SK-N-SH treated with all-trans-retinoic acid at 6 μM for 48 hours (cell line): ENCODE measurements around the gene F7.

ENCODE experiments used
- ATAC-seq: fragments of 200-7000 bp; cut with Tn5 transposase; 3 replicates; pipeline ENCODE4 v1.9.1; 2020; ENCODE audit warnings: mild to moderate bottlenecking, moderate library complexity
- ARNTL ChIP-seq: fragments of 450-650 bp; formaldehyde crosslinking; IDR thresholded peaks from 2 replicates; pipeline ENCODE4 v1.5.0; 2020; ENCODE audit warnings: low read depth, mild to moderate bottlenecking, moderate library complexity, borderline replicate concordance
- ESRRG ChIP-seq: fragments of 250-450 bp; sonication (Bioruptor Pico); IDR thresholded peaks from 2 replicates; pipeline ENCODE4 v1.6.1; 2021; ENCODE audit warnings: mild to moderate bottlenecking
- OSR1 ChIP-seq: fragments of 250-450 bp; sonication (Bioruptor Pico); IDR thresholded peaks from 2 replicates; pipeline ENCODE4 v1.8.0; 2022; ENCODE audit warnings: moderate library complexity, mild to moderate bottlenecking, inconsistent platforms
- PPARA ChIP-seq: fragments of 250-450 bp; sonication (Bioruptor Pico); IDR thresholded peaks from 2 replicates; pipeline ENCODE4 v1.5.0; 2020; ENCODE audit warnings: mild to moderate bottlenecking, borderline replicate concordance
- SNAI2 ChIP-seq: fragments of 250-450 bp; sonication (Bioruptor Pico); IDR thresholded peaks from 2 replicates; pipeline ENCODE4 v1.5.0; 2020; ENCODE audit warnings: mild to moderate bottlenecking, moderate library complexity
- TCF4 ChIP-seq: fragments of 250-450 bp; sonication (Bioruptor Pico); IDR thresholded peaks from 2 replicates; pipeline ENCODE4 v1.8.0; 2021; ENCODE audit warnings: mild to moderate bottlenecking, moderate library complexity, borderline replicate concordance
- TOX ChIP-seq: fragments of 250-450 bp; sonication (Bioruptor Pico); IDR thresholded peaks from 2 replicates; pipeline ENCODE4 v1.8.0; 2021; ENCODE audit warnings: mild to moderate bottlenecking, moderate library complexity, borderline replicate concordance
- ZC3H10 ChIP-seq: fragments of 250-450 bp; sonication (Bioruptor Pico); IDR thresholded peaks from 2 replicates; pipeline ENCODE4 v1.5.1; 2021; ENCODE audit warnings: mild to moderate bottlenecking, moderate library complexity
- ZFP3 ChIP-seq: fragments of 250-450 bp; sonication (Bioruptor Pico); IDR thresholded peaks from 2 replicates; pipeline ENCODE4 v1.5.0; 2020; ENCODE audit warnings: mild to moderate bottlenecking, moderate library complexity
- ZFP30 ChIP-seq: fragments of 450-650 bp; formaldehyde crosslinking; IDR thresholded peaks from 2 replicates; pipeline ENCODE4 v1.5.0; 2022; ENCODE audit warnings: mild to moderate bottlenecking, moderate library complexity
- ZNF565 ChIP-seq: fragments of 450-650 bp; formaldehyde crosslinking; conservative IDR thresholded peaks from 2 replicates; pipeline ENCODE4 v1.5.0; 2020; ENCODE audit warnings: low read depth, mild to moderate bottlenecking, moderate library complexity
- ZNF8 ChIP-seq: fragments of 450-650 bp; formaldehyde crosslinking; IDR thresholded peaks from 2 replicates; pipeline ENCODE4 v1.5.0; 2020; ENCODE audit warnings: mild to moderate bottlenecking, moderate library complexity
- TF ChIP-seq, protein P1 (sequence below): fragments of 250-450 bp; sonication (Bioruptor Pico); IDR thresholded peaks from 2 replicates; pipeline ENCODE4 v1.8.0; 2020; ENCODE audit warnings: mild to moderate bottlenecking, moderate library complexity, borderline replicate concordance
- TF ChIP-seq, protein P2 (sequence below): fragments of 250-450 bp; sonication (Bioruptor Pico); IDR thresholded peaks from 2 replicates; pipeline ENCODE4 v1.5.1; 2021; ENCODE audit warnings: mild to moderate bottlenecking, moderate library complexity
- TF ChIP-seq, protein P3 (sequence below): fragments of 250-450 bp; sonication (Bioruptor Pico); IDR thresholded peaks from 2 replicates; pipeline ENCODE4 v1.5.0; 2020; ENCODE audit warnings: mild to moderate bottlenecking, moderate library complexity
- TF ChIP-seq, protein P4 (sequence below): fragments of 250-450 bp; sonication (Bioruptor Pico); IDR thresholded peaks from 2 replicates; pipeline ENCODE4 v1.5.1; 2020; ENCODE audit warnings: low read depth, mild to moderate bottlenecking, moderate library complexity
- TF ChIP-seq, protein P5 (sequence below): fragments of 250-450 bp; sonication (Bioruptor Pico); IDR thresholded peaks from 2 replicates; pipeline ENCODE4 v1.8.0; 2021; ENCODE audit warnings: low read depth, mild to moderate bottlenecking, moderate library complexity, borderline replicate concordance

F7 gene

DNA sequence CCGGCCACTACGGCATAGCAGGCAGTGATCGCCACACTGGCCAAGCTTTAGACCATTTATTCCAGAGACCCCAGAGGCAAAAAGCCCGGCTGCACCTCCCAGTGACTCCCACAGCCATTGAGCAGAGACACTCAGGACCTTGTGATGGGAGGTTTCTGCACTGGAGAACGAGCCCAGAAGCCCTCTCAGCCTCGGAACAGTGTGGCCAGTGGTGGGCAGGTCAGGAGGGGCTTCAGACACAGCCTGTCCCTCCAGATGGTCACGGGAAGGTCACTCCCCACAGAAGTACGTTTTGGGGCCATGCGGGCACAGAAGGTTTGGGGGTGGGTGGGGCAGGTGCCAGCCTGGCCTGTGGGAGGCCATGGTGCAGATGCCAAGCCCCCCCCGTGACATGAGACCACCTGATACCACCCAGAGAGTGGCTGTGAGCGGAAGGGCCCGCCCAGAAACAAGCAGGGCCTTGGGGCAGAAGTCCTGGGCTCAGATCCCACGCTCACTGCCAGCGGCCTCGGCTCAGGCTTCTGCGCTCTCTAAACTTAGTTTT is 16.4 kb downstream of the F7 start:
- ATAC-seq, result no peak; the same call in 2 of the 3 replicates
- no peak for TF ChIP-seq ARNTL (CRISPR knock-in tag)
- no peak for TF ChIP-seq ZC3H10
- TF ChIP-seq, protein P1, sequence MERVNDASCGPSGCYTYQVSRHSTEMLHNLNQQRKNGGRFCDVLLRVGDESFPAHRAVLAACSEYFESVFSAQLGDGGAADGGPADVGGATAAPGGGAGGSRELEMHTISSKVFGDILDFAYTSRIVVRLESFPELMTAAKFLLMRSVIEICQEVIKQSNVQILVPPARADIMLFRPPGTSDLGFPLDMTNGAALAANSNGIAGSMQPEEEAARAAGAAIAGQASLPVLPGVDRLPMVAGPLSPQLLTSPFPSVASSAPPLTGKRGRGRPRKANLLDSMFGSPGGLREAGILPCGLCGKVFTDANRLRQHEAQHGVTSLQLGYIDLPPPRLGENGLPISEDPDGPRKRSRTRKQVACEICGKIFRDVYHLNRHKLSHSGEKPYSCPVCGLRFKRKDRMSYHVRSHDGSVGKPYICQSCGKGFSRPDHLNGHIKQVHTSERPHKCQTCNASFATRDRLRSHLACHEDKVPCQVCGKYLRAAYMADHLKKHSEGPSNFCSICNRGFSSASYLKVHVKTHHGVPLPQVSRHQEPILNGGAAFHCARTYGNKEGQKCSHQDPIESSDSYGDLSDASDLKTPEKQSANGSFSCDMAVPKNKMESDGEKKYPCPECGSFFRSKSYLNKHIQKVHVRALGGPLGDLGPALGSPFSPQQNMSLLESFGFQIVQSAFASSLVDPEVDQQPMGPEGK, result no peak
- TF ChIP-seq ZFP30 (CRISPR knock-in tag), result no peak
- no peak for TF ChIP-seq SNAI2
- TF ChIP-seq, protein P2, sequence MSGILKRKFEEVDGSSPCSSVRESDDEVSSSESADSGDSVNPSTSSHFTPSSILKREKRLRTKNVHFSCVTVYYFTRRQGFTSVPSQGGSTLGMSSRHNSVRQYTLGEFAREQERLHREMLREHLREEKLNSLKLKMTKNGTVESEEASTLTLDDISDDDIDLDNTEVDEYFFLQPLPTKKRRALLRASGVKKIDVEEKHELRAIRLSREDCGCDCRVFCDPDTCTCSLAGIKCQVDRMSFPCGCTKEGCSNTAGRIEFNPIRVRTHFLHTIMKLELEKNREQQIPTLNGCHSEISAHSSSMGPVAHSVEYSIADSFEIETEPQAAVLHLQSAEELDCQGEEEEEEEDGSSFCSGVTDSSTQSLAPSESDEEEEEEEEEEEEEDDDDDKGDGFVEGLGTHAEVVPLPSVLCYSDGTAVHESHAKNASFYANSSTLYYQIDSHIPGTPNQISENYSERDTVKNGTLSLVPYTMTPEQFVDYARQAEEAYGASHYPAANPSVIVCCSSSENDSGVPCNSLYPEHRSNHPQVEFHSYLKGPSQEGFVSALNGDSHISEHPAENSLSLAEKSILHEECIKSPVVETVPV (CRISPR knock-in tag), result no peak
- TF ChIP-seq ZNF565 (CRISPR knock-in tag), result no peak
- TF ChIP-seq ESRRG (CRISPR knock-in tag), result no peak
- TF ChIP-seq, protein P3, sequence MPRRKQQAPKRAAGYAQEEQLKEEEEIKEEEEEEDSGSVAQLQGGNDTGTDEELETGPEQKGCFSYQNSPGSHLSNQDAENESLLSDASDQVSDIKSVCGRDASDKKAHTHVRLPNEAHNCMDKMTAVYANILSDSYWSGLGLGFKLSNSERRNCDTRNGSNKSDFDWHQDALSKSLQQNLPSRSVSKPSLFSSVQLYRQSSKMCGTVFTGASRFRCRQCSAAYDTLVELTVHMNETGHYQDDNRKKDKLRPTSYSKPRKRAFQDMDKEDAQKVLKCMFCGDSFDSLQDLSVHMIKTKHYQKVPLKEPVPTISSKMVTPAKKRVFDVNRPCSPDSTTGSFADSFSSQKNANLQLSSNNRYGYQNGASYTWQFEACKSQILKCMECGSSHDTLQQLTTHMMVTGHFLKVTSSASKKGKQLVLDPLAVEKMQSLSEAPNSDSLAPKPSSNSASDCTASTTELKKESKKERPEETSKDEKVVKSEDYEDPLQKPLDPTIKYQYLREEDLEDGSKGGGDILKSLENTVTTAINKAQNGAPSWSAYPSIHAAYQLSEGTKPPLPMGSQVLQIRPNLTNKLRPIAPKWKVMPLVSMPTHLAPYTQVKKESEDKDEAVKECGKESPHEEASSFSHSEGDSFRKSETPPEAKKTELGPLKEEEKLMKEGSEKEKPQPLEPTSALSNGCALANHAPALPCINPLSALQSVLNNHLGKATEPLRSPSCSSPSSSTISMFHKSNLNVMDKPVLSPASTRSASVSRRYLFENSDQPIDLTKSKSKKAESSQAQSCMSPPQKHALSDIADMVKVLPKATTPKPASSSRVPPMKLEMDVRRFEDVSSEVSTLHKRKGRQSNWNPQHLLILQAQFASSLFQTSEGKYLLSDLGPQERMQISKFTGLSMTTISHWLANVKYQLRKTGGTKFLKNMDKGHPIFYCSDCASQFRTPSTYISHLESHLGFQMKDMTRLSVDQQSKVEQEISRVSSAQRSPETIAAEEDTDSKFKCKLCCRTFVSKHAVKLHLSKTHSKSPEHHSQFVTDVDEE, result no peak
- TF ChIP-seq TOX (CRISPR knock-in tag), result no peak
- no peak for TF ChIP-seq ZFP3
- TF ChIP-seq, protein P4, sequence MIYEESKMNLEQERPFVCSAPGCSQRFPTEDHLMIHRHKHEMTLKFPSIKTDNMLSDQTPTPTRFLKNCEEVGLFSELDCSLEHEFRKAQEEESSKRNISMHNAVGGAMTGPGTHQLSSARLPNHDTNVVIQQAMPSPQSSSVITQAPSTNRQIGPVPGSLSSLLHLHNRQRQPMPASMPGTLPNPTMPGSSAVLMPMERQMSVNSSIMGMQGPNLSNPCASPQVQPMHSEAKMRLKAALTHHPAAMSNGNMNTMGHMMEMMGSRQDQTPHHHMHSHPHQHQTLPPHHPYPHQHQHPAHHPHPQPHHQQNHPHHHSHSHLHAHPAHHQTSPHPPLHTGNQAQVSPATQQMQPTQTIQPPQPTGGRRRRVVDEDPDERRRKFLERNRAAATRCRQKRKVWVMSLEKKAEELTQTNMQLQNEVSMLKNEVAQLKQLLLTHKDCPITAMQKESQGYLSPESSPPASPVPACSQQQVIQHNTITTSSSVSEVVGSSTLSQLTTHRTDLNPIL (CRISPR knock-in tag), result no peak
- TF ChIP-seq, protein P5, sequence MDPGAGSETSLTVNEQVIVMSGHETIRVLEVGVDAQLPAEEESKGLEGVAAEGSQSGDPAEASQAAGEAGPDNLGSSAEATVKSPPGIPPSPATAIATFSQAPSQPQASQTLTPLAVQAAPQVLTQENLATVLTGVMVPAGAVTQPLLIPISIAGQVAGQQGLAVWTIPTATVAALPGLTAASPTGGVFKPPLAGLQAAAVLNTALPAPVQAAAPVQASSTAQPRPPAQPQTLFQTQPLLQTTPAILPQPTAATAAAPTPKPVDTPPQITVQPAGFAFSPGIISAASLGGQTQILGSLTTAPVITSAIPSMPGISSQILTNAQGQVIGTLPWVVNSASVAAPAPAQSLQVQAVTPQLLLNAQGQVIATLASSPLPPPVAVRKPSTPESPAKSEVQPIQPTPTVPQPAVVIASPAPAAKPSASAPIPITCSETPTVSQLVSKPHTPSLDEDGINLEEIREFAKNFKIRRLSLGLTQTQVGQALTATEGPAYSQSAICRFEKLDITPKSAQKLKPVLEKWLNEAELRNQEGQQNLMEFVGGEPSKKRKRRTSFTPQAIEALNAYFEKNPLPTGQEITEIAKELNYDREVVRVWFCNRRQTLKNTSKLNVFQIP (CRISPR knock-in tag), result no peak
- TF ChIP-seq PPARA (CRISPR knock-in tag), result no peak

DNA sequence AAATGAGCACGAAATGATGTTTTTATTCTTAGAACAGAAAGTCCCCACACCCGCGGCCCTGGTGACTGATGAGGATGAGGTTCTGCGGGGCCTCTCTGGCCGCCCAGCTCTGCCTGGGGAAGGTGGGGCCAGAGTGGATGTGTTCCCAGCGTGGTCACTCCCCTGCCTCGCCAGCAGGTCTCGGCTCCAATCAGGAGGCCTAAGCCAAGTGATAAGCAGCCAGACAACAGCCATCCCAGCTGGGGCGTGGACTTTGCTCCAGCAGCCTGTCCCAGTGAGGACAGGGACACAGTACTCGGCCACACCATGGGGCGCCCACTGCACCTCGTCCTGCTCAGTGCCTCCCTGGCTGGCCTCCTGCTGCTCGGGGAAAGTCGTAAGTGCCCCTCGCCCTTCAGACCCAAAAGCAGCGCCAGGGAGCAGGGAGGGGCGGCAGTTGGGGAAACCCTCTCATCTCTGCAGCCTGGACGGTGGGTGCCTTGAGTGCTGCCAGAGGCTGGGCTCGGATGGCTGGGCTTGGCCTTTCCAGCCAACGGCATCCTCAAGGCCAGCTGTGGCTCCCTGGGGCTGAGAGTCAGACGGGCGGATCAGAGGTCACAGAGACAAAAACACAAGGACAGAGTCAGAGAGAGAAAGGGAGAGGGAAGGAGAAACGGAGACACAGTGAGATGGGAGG is 17.1 kb downstream of the F7 start, which contains the start of gene F10:
F10 (plus strand) TSS at position 250 of the 676 bp plus-strand sequence; CDS start at position 307, 57 bp downstream.
- ATAC-seq, result peak; percentile 97
- no peak for TF ChIP-seq TOX (CRISPR knock-in tag)
- TF ChIP-seq, protein P1, result no peak
- TF ChIP-seq, protein P4 (CRISPR knock-in tag), result no peak
- TF ChIP-seq TCF4 (CRISPR knock-in tag), result no peak
- TF ChIP-seq, protein P5 (CRISPR knock-in tag), result no peak
- TF ChIP-seq ZNF565 (CRISPR knock-in tag), result no peak
- TF ChIP-seq ESRRG (CRISPR knock-in tag), result no peak
- TF ChIP-seq ZNF8, result no peak
- TF ChIP-seq ZFP3, result no peak
- no peak for TF ChIP-seq PPARA (CRISPR knock-in tag)
- TF ChIP-seq, protein P3, result no peak
- TF ChIP-seq OSR1 (CRISPR knock-in tag), result no peak
- TF ChIP-seq ZFP30 (CRISPR knock-in tag), result no peak
